HG03060 (cell line): ENCODE data around the gene SPATA13.
"Not testable (repeated sequence)": the region's sequence is repeated elsewhere in the genome, so short reads cannot be mapped to it uniquely, and the experiment has no call there.

Source experiments
- ATAC-seq: cut with Tn5 transposase; IDR thresholded peaks from one replicate; pipeline ENCODE4 v1.9.1; 2021; ENCODE audit warnings: low read depth, moderate number of reproducible peaks; ENCODE audit not compliant: unreplicated experiment

SPATA13 gene

GRCh38 chr13:24341439-24341838 lies 180.9 kb downstream of the SPATA13 start:
- ATAC-seq = no peak

- ATAC-seq = no peak
Measured at GRCh38 chr13:24348385-24348784, 187.9 kb downstream of the SPATA13 start.

- no peak for ATAC-seq
Measured at GRCh38 chr13:24348797-24349515, 188.4 kb downstream of the SPATA13 start.

GRCh38 chr13:24349778-24350664 lies 189.5 kb downstream of the SPATA13 start:
- not testable (repeated sequence) for ATAC-seq

- no peak for ATAC-seq
Measured at GRCh38 chr13:24351423-24351822, 190.9 kb downstream of the SPATA13 start.

GRCh38 chr13:24353736-24354135 lies 193.2 kb downstream of the SPATA13 start:
- no peak for ATAC-seq

GRCh38 chr13:24355103-24355502 lies 194.6 kb downstream of the SPATA13 start:
- ATAC-seq = no peak

- no peak for ATAC-seq
Measured at GRCh38 chr13:24356270-24356669, 195.8 kb downstream of the SPATA13 start.
